ENCODE data around the gene PORCN. TPM values are rescaled to one million over a fixed set of nuclear protein-coding genes. Genes with fewer than 3 reads are reported as not detected.

The PORCN gene
- polyA plus RNA-seq, 12 donors: 2.5 to 12.9 (median 4.0) TPM; not detected in 1

DNA sequence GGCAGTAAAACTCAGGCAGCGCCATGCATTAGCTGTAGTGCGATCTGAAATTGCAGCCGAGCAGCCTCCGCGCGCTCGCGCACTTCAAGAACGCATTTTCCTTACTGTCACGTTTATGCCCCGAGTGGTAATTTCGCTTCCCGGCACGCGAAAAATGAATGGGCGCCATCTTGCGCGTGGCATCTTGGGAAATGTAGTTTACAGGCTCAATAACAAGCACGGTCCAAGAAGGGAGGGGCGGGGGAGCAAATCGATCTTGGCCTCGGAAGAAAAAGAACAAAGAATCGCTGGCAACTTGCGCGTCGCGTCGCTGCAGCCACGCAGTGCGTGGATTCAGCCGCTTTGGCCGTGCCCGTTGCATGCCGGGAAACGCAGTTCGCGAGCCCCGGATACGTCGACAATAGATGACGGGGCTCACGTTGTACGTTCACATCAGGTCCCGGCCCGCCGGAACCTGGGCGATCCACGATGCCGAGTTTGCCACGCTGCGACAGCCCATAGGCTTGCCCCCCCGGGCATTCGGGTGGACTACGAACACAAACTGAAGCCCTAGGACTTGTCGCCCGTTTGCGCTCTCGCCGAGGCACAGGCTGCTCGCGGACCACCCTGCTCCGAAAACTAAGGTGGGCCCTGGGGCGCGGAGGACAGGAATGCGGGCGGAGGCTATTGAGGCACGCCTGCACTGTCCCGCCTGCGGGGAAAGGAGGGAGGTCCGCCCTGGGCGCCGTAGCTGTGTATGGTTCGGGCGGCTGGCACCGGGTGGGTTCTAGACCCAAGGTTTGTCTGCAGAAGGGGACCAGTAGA lies 32.8 kb upstream of the PORCN start, which contains the start of gene FTSJ1:
TSS of gene FTSJ1 (plus strand) at position 426 of the 804 bp plus-strand sequence. CDS start 1,849 bp downstream, outside the sequence.
- DNase-seq: peak; percentile 91

- no peak for DNase-seq
Observed at GRCh38 chrX:48476919-48477318, 31.9 kb upstream of the PORCN start.

GRCh38 chrX:48477960-48478755 lies 30.6 kb upstream of the PORCN start:
- no peak for DNase-seq

DNA sequence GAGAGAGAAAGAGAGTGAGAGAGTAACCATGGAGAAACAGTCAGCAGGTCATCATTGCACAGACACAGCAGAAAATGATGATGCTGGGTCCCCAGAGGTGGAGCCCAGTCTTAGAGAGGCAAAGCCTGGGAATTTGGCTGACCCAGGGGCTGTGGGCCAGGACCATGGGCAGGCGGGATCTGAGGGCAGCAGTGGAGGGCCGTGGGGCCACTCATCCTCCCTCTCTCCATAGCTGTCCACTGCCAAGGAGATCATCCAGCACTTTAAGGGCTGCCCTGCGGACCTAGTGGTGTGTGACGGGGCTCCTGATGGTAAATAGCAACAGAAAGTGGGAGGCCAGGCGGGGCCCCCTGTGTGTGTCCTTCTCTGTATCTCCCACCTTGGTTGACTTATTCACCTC lies 30.0 kb upstream of the PORCN start:
- no peak for DNase-seq

GRCh38 chrX:48480142-48480541 lies 28.6 kb upstream of the PORCN start:
- no peak for DNase-seq

- DNase-seq: no peak
Observed at GRCh38 chrX:48480583-48480982, 28.2 kb upstream of the PORCN start.

DNA sequence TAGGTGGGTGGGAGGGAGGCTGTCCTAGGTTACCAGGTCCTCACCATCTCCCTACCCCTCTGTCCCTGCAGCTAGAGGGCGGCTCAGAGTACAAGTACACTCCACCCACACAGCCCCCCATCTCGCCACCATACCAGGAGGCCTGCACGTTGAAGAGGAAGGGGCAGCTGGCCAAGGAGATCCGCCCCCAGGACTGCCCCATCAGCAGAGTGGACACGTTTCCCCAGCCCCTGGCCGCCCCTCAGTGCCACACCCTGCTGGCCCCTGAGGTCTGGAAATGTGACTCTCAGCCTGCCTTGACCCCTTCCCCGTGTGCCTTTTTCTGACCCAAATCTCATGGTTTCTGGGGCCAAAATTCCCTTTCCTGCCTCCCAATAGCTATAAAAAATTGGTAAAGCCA lies 26.3 kb upstream of the PORCN start:
- no peak for DNase-seq

GRCh38 chrX:48487362-48487798 lies 21.4 kb upstream of the PORCN start:
- DNase-seq: no peak

DNA sequence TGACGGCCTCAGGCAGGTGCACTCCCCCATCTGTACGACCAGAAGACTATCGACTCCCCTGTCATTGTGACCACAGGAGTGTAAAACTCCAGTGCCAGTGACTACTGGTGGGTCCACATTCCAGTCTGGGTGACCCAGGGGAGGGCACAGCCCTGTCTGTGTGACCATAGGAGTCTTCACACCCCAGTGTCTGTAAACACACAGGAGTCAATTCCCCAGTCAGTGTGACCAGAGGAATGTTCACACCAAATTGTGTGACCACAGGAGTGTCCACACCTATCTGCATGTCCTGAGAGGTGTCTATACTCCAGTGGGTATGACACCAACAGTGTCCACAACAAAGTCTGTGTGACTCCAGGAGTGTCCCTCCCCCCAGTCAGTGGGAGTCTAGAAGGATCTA lies 20.8 kb upstream of the PORCN start:
- no peak for DNase-seq

DNA sequence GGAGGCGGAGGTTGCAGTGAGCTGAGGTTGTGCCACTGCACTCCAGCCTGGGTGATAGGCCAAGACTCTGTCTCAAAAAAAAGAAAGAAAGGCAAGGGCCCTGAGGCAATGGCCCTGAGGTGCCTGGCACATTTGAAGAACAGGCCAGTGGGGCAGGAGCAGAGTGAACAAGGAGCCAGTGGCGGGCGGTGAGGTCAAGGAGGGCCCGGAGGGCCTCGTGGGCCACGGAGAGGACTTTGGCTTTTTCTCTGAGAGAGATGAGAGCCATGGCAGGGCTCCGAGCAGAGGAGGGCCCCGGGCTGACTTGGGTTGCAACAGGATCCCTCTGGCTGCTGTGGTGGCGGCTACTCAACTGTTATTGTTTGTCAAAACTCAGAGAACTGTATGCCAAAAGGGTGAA lies 19.5 kb upstream of the PORCN start:
- DNase-seq: no peak

- DNase-seq: no peak
Observed at GRCh38 chrX:48489892-48490291, 18.9 kb upstream of the PORCN start.

DNA sequence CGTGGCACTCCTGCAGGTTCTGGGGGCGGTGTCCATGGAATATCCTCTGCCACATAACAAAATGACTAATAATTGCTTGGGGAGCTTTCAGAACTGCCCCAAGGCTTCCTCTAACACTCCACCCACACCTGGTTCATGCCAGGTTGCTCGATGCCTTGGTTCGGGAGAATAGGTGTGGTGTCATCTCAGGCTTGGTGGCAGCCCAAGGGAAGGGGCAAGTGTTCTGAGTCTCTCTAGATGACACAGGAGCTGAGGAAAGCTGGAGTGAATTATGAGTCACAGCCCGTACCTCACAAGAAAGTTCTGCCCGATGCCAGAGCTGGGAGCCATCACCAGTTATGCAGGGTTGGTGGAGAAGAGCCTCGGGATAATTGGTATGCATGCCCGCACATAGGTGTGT lies 18.1 kb upstream of the PORCN start:
- DNase-seq: no peak

DNA sequence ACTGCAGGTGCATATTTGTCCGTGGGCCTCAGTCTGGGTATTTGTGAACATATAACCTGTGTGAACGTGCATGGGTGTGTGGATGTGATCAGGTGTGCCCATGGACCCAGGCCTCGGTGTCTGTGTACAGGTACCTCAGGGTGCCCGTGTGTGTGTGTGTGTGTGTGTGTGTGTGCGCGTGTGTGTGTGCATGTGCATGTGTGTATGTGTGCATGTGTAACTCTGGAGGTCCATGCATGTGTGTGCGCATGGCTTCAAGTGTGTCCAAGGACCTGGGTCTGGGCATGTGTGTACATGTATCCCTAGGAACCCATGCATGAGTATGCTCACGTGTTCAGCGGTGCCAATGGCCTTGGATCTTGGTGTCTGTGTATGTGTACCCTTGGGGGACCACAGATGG lies 17.0 kb upstream of the PORCN start:
- no peak for DNase-seq

GRCh38 chrX:48492293-48492910 lies 16.4 kb upstream of the PORCN start:
- no peak for DNase-seq

DNA sequence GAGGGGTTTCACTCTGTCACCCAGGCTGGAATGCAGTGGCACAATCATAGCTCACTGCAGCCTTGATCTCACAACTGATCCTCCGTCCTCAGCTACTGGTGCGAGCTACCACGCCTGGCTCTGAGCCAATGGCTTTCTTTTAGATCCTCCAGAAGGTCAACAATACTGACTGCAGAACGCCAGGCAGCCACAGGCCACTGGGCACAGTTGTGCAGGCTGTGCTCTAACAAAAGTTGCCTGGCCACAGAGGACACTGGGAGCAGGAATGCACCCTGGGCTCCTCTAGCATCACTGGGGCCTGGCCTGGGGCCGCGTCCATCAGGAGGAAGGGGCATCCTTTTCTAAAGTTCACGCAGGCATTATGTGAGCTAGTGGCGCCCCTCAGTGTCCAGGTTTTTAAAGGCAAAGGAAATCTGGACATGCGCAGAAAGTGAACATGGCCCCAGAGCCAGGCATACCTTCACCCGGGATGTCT lies 14.9 kb upstream of the PORCN start:
- no peak for DNase-seq

DNA sequence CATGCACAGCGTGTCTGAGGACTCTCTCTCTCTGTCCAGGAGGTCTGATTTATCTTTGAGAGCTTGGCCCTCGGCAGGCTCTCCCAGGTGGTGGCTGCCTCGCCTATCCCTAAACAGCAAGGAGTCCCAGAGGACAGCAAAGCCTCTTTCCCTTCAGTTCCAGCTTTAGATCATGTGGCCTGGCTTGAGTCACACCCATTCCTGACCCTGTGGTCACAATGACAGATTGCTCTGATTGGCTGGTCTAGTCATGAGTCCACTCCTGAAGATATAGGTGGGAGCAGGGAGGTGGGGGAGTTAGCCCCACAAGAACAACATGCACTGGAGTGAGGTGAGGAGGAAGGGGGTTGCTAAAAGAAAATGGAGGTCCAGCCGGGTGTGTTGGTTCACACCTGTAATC lies 12.1 kb upstream of the PORCN start:
- DNase-seq: no peak

DNA sequence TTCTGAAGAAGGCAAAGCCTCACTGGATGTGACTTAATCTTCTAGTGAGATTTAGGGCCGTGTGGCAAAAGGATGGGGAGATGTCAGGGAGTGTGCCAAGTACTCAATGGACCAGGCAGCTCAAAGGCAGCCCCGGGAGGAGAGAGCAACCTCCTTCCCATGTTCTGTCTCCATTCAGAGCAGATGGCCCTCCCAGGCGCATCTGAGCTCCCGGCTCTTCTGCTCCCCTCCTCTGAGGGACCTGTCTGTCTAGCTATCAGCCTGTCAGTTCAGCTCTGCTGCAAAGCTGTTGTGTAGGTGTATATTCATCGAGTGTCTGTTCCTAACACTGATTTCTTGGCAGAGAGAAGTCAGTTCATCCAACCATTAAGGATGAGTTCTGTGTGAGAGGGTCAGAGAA lies 10.9 kb upstream of the PORCN start:
- no peak for DNase-seq

DNA sequence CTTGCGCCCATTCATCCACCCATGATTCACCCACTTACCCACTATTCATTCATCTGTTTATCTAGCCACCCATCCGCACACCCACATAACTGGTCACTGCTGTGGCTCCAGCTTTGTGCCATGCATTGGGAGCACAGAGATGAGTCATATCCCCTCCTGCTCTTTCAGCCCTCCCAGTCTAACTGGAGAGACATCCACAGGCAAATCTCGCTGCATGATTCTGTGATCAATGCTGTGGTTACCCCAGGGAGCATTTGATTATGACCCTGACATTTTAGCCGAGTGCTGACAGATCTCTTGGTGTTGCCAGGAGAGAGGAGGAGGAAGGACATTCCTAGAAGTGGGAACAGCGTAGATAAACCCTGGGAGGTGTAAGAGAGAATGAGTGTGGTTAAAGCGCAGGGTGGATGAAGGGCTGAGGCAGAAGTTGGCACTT lies 10.4 kb upstream of the PORCN start:
- no peak for DNase-seq

GRCh38 chrX:48504261-48504660 lies 4.5 kb upstream of the PORCN start:
- DNase-seq: no peak

GRCh38 chrX:48505481-48505880 lies 3.3 kb upstream of the PORCN start:
- DNase-seq: no peak

DNA sequence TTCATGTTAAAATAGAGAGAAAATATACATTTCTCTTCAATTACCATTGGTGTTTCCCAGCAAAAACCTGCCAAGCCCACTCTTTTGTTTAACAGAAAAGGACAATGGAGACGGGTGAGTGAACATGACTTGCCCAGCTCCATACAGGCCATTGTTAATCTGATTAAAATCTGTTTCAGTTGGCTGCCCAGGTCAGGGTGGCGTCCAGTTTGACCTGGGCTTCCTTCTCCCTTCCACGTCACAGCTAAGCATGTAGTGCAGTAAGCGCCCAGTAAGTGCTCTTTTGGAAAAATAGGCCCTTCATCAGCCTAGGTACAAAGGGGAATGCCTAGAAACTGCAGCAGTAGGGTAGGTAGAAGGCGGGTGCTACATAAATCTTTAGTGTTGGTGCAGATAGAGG lies 1.5 kb upstream of the PORCN start:
- DNase-seq: no peak

DNA sequence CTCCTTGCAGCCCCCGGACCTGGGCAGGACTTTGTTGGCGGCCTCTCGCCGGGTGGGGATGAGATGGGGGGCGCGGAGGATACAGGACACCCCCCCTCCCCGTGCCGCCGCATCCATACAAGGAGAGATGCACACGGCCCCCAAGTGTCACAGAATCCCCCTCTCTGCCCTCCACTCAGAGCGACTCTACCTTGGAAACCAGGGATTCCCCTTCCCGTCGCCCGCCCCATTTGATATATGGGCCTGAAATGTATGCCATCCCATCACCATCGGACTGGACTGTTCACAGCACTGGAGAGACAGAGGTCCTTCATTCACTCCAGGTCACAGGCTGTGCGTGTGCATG lies 426 bp downstream of the PORCN start:
- no peak for DNase-seq

DNA sequence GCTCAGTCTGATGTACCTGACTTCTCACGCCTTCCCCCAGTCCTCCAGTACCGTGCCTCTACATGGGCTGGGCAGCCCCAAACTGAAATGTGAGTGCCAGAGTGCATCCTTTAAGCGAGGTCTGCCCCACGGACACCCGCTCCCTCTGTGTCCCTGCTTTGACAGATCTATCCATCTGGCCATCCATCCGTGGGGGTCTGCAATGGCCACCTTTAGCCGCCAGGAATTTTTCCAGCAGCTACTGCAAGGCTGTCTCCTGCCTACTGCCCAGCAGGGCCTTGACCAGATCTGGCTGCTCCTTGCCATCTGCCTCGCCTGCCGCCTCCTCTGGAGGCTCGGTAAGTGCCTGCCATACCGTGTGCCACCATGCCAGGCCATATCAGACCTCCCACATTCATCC lies 827 bp downstream of the PORCN start:
- DNase-seq: no peak

Measured in muscle of arm (tissue), 12 donors.